ENCODE data around the gene ARF1.

DNA sequence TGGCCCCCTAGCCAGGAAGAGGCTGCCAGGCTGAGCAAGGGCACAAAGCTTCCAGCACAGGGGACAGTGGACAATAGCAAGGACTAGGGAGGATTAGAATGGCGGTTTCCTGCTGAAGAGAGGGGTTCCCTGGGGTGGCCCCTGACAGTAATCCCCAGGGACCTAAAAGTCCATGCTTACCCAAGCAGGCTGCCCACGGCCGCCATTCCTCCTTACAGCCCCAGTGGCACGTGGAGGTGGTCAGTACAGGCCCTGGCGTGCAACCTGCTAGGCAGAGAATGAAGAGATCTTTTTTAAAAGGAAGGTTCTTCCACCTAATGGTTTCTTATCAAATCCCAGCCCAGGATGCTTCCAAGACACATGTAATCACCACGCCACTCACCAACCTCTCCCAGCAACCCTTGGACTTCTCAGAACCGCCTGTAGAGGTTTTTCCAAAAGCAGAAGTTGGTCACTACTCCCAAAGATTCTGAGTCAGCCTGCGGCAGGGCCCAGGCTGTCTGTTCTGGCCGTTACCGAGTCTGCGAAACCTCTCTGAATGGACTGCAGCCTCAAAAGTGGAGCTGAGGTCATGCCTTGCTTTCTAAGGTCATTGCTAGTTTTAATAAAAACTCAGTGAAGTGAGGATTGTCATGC lies 25.7 kb downstream of the ARF1 start:
- TF ChIP-seq, protein P1, sequence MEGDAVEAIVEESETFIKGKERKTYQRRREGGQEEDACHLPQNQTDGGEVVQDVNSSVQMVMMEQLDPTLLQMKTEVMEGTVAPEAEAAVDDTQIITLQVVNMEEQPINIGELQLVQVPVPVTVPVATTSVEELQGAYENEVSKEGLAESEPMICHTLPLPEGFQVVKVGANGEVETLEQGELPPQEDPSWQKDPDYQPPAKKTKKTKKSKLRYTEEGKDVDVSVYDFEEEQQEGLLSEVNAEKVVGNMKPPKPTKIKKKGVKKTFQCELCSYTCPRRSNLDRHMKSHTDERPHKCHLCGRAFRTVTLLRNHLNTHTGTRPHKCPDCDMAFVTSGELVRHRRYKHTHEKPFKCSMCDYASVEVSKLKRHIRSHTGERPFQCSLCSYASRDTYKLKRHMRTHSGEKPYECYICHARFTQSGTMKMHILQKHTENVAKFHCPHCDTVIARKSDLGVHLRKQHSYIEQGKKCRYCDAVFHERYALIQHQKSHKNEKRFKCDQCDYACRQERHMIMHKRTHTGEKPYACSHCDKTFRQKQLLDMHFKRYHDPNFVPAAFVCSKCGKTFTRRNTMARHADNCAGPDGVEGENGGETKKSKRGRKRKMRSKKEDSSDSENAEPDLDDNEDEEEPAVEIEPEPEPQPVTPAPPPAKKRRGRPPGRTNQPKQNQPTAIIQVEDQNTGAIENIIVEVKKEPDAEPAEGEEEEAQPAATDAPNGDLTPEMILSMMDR (IDR thresholded peaks at IDR 0.05), result no peak
- no peak for TF ChIP-seq POLR2A (IDR thresholded peaks at IDR 0.05)
- TF ChIP-seq POLR2AphosphoS5 (IDR thresholded peaks at IDR 0.05; ENCODE audit: insufficient read depth in 1 of 2, low read depth in 1 of 2), result no peak
